ENCODE data around the gene ZNF217.
"Not testable (repeated sequence)": the region's sequence is repeated elsewhere in the genome, so short reads cannot be mapped to it uniquely, and the experiment has no call there.

The ZNF217 gene

DNA sequence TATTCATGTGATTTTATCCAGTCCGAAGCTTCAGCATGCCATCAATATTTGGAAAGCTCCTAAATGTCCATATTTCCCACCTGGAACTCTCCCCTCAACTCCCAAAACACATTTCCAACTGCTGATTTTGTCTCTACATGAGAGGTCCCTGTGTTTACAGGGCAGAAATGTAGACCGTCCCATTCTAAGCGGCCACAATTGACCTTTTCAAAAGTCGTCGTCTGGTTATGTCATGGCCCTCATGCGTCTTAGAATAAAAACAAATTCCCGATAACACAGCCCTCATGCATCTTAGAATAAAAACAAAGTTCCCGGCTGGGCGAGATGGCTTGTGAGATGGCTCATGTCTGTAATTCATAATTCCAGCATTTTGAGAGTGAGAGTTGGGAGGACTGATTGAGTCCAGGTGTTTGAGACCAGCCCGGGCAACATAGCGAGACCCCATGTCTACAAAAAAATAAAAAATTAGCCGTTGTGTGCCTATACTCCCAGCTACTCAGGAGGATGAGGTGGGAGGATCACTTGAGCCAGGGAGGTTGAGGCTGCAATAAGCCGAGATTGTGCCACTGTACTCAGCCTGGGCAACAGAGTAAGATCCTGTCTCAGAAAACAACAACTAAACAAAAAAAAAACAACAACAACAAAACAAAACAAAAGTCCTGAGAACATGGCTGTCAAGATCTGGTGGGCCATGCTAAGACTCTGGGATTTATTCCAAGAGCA, 6.4 kb upstream of the ZNF217 start:
- H3K27ac ChIP-seq = peak overlapping the region; percentile 83
- TF ChIP-seq, protein P1, sequence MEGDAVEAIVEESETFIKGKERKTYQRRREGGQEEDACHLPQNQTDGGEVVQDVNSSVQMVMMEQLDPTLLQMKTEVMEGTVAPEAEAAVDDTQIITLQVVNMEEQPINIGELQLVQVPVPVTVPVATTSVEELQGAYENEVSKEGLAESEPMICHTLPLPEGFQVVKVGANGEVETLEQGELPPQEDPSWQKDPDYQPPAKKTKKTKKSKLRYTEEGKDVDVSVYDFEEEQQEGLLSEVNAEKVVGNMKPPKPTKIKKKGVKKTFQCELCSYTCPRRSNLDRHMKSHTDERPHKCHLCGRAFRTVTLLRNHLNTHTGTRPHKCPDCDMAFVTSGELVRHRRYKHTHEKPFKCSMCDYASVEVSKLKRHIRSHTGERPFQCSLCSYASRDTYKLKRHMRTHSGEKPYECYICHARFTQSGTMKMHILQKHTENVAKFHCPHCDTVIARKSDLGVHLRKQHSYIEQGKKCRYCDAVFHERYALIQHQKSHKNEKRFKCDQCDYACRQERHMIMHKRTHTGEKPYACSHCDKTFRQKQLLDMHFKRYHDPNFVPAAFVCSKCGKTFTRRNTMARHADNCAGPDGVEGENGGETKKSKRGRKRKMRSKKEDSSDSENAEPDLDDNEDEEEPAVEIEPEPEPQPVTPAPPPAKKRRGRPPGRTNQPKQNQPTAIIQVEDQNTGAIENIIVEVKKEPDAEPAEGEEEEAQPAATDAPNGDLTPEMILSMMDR (conservative IDR thresholded peaks at IDR 0.05) = no peak
- TF ChIP-seq ZFX (IDR thresholded peaks at IDR 0.05) = no peak

DNA sequence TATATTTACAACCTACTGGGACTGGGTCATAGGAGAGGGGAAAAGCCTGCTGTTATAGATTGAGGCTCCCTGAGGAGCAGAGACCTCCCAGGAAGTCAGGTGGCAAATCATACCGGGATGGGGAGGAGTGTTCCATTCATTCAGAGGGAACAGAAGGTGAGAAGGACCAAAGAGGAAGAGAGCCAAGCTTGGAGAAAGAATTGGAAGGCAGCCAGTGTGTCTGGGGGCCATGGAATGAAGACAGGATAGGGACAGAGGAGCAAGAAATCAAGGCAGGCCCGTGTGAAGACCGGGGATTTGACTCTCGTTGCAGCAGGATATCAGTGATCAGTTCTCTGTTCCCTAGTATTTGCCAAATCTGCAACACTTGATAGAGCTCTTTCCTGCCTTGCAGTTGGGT, 5.7 kb upstream of the ZNF217 start:
- H3K27ac ChIP-seq = peak overlapping the region; percentile 83
- TF ChIP-seq, protein P1 (conservative IDR thresholded peaks at IDR 0.05) = no peak
- no peak for TF ChIP-seq ZFX (IDR thresholded peaks at IDR 0.05)

DNA sequence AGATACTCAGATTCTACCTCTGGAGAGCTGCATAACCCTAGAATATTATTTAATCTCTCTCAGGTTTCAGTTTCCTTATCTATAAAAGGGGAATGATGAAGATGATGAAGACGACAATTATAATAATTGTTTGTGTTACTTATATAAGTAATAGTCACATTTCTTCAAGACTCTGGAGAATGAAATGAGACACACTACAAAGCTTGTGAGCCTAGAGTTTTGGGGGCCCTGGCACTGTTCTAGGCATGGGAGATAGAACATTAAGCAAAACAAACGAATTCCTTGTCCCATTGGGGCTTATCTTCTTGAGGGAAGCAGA, 5.4 kb upstream of the ZNF217 start:
- peak overlapping the region; percentile 83 for H3K27ac ChIP-seq
- no peak for TF ChIP-seq ZFX (IDR thresholded peaks at IDR 0.05)
- TF ChIP-seq, protein P1 (conservative IDR thresholded peaks at IDR 0.05) = no peak

DNA sequence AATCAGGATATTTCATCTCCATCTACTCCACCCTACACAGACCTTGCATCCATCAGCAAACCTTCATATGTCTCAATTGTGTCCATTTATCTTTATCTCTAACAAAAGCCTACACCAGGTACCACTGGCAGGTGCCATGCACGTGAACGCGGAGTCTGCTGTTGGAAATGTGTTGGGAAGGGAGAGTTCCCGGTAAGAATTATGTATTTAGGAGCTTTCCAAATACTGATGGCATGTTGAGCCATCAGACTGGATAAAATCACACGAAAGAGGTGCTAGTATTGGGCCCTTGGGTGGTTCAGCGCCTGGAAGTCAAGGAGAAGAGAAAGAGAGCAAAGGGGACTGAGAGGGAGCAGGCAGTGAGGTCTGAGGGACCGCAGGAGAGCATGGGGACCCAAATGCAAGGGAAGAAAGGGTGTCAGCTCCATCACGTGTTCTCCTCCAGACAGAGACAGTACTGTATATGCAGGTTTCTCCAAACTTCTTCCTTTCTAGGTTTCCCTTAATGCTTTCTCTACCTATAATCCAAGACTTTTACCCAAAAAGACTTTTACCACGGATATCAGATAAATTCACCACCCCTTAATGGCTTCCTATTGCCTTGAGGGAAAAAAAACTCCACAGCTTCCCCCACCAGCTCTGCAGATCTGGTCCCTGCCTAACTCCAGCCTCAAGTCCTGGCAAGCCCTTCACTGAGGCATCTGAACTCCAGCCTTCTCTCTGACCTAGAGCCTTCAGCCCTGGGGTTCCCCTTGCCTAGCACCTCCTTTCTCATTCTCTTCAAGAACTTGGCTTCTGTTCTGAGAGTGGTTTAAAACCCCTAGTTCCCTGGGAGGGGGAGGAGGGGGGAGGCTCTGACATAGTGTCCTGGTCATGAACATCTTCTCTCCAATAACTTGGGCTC, 4.8 kb upstream of the ZNF217 start:
- peak overlapping the region; percentile 83 for H3K27ac ChIP-seq
- no peak for TF ChIP-seq ZFX (IDR thresholded peaks at IDR 0.05)
- TF ChIP-seq, protein P1 (conservative IDR thresholded peaks at IDR 0.05) = no peak

DNA sequence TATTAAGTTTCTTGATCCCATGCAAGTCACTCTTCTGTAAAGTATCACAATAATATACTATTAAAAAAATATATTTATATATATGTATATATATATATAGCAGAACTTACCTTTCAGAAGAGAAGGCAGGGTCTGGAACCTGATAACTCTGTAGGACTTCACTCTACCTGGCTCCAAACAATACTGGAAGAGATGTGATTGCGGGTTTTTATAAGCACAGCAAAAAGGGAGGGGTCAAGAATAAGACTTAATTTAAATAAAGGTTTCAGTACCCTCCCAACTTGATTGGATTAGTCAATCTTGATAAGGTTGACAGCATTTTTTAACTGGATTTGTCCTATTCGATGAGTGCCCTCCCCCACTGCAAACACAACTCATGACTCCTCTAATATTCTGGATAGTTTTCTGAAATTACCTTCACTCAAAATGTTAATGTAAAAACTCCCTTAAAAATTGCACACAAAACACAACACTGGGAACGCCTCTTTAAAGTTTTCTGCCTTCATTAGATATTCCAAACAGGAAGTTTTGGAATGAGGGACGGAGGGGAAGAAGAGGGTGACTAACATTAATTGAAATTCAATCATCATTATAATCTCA, 4.0 kb upstream of the ZNF217 start:
- peak overlapping the region; percentile 83 for H3K27ac ChIP-seq
- TF ChIP-seq, protein P1 (conservative IDR thresholded peaks at IDR 0.05) = no peak
- TF ChIP-seq ZFX (IDR thresholded peaks at IDR 0.05) = no peak

DNA sequence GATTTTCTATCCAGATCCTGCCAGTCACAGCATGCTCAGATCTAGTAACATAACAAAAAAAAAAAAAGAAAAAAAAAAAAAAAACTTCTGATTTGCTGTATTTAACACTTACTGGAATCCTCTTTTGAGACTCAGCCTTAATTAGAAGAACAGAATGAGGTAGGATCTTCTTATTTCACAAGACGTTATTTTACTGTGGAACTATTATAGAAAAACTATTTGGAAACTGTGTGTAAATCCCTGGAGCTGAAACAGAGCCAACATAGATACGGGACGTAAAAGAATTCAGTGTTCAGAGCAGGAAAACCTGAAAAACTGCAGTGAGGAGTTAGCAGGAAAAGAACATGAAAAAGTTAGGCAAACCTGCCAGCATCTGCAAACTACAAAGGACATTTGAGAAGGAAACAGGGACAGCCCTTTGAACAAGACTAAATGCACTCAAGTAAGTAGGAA, 3.4 kb upstream of the ZNF217 start:
- TF ChIP-seq, protein P1 (conservative IDR thresholded peaks at IDR 0.05) = no peak
- no peak for TF ChIP-seq ZFX (IDR thresholded peaks at IDR 0.05)
- H3K27ac ChIP-seq = peak overlapping the region; percentile 74; the same call in 1 of the 2 replicates

DNA sequence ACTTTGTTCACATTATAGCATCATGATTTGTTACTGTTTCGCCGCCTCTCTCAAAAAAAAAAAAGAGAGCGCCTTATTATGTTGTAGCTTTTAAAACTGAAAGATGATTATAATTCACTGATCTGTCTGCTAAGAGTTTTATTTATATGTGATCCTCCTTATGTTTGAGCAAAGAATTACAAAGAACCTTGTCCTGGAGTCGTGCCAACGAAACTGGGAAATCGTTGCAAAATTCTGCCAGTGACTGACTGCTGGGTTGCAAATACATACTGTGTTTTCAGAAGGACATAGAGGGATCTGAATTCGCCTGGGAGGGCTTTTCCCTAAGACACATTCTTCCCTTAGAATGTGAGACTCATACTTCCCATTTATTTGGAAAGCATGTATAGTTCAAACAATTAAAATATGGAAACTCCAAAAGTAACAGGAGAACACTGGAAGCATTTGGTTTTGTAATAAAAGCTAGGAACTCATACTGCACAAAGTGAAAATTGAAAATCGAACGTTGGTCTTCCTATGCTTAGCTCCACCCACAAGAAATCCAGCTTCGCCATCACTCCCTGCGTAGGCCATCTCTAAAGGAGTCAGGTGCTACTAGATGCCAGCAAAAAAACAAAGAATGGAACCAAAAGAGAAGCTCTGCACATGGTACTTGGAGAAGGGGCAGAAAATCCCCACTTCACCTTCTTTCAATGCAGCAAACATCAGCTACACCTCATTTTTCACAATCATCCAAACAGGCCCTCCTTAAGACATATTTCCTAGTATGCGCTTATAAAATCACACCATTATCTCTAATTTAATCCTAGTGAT, 2.8 kb upstream of the ZNF217 start:
- peak overlapping the region; percentile 74; the same call in 1 of the 2 replicates for H3K27ac ChIP-seq

DNA sequence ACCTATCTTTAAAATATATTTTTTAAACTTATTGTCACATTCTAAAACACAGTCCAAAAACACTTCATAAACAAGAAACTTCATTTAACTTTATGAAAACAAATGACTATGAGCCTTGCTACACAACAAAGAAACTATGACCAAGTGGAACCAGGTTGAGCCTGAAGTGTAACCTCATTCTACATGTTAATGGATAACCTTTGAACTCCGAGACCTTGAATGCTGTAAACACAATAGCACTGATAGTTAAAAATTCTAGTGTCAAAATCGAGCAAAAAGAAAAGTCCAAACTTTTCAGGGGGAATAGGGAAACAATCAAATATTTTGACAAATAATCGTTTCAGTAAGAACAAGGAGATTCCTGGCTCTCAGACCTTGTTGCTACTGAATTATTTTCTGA, 2.1 kb upstream of the ZNF217 start:
- not testable (repeated sequence) for H3K27ac ChIP-seq

Data from C4-2B (cell line).